DOHH2 (cell line): Measurements from ENCODE around the gene ARID1A.

Experiments
- H3F3A ChIP-seq: fragments of 200-600 bp; sonication (generic), shearing (Covaris generic); 2 replicates; pipeline ENCODE4 v1.6.0; 2016; ENCODE audit warnings: antibody characterized with exemption, mild to moderate bottlenecking; ENCODE audit not compliant: control insufficient read depth, insufficient read depth
- H3K27ac ChIP-seq: fragments of 200-600 bp; sonication (generic); 2 replicates; pipeline ENCODE4 v1.5.1; 2014; ENCODE audit warnings: low read depth, mild to moderate bottlenecking, low read length, moderate library complexity
- H3K27me3 ChIP-seq: fragments of 200-600 bp; sonication (generic); 2 replicates; pipeline ENCODE4 v1.6.1; 2014; ENCODE audit warnings: mild to moderate bottlenecking, low read length, mixed read lengths; ENCODE audit not compliant: control insufficient read depth
- H3K36me3 ChIP-seq: fragments of 200-600 bp; sonication (generic); 2 replicates; pipeline ENCODE4 v1.6.1; 2014; ENCODE audit warnings: mild to moderate bottlenecking, low read length, moderate library complexity, mixed read lengths; ENCODE audit not compliant: control insufficient read depth
- H3K4me1 ChIP-seq: fragments of 200-600 bp; sonication (generic); 2 replicates; pipeline ENCODE4 v1.6.1; 2014; ENCODE audit warnings: mild to moderate bottlenecking, low read length, mixed read lengths; ENCODE audit not compliant: control insufficient read depth
- H3K4me2 ChIP-seq: fragments of 200-600 bp; sonication (generic); 2 replicates; pipeline ENCODE4 v1.6.0; 2014; ENCODE audit warnings: mild to moderate bottlenecking, low read length, moderate library complexity
- H3K4me3 ChIP-seq: fragments of 200-600 bp; sonication (generic); 2 replicates; pipeline ENCODE4 v1.5.1; 2014; ENCODE audit warnings: mild to moderate bottlenecking, low read length, mixed read lengths
- H3K79me2 ChIP-seq: fragments of 200-600 bp; sonication (generic); 2 replicates; pipeline ENCODE4 v1.6.1; 2014; ENCODE audit warnings: mild to moderate bottlenecking, low read length, mixed read lengths; ENCODE audit not compliant: control insufficient read depth
- H3K9me2 ChIP-seq: fragments of 200-600 bp; sonication (generic); replicated peaks from 2 replicates; pipeline ENCODE4 v1.6.1; 2014; ENCODE audit warnings: mild to moderate bottlenecking, low read length, mixed read lengths; ENCODE audit not compliant: control insufficient read depth
- H3K9me3 ChIP-seq: fragments of 200-600 bp; sonication (generic); 2 replicates; pipeline ENCODE4 v1.6.1; 2014; ENCODE audit warnings: antibody characterized with exemption, low read length, mixed read lengths; ENCODE audit not compliant: control insufficient read depth, insufficient read depth
- H4K20me1 ChIP-seq: fragments of 200-600 bp; sonication (generic); 2 replicates; pipeline ENCODE4 v1.6.0; 2014; ENCODE audit warnings: low read depth, mild to moderate bottlenecking, antibody characterized with exemption, low read length, moderate library complexity; ENCODE audit not compliant: control insufficient read depth, insufficient read depth
- EZH2phosphoT487 ChIP-seq: fragments of 200-600 bp; sonication (generic); IDR thresholded peaks from 2 replicates; pipeline ENCODE4 v1.6.1; 2017; ENCODE audit warnings: borderline replicate concordance, mild to moderate bottlenecking, antibody characterized with exemption, low read length, moderate library complexity, mixed read lengths
- TF ChIP-seq, protein P1 (sequence below): fragments of 200-600 bp; sonication (generic); IDR thresholded peaks from one replicate; pipeline ENCODE4 v1.5.1; 2014; ENCODE audit warnings: antibody characterized with exemption, mild to moderate bottlenecking, low read depth, low read length; ENCODE audit not compliant: poor library complexity, severe bottlenecking

Gene ARID1A

DNA sequence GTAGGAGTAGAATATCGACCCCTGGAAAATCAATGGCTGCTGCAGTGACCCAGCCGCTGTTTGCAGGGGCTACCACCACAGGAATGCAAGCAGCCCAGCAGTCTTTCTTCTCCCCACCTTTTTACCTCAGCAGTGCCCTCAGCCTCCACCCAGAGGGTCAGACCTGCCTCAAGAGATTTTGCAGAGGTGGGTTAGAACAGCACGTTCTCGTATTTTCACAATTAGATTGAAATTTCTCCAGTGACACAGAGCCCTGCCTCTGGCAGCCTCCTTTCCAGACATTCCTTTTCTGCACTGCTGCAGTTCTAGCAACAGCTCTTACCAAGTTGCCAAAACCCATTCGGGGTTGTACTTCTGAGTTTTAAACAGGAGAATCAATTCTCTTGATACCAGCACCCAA is 53.6 kb downstream of the ARID1A start:
- Histone ChIP-seq H3K9me3 (no peaks in the 10 kb centered on the region), H3K4me3 (no peak overlapping the region), H3K79me2 (peaks cover 96% of the 10 kb centered on the region), H3K27me3 (no peaks in the 10 kb centered on the region), H3K36me3 (peaks cover 94% of the 10 kb centered on the region), H3K27ac (no peak overlapping the region), H3F3A (peaks cover under 1% of the 10 kb centered on the region; the same call in 1 of the 2 replicates), H3K4me1 (peaks cover 9% of the 10 kb centered on the region), H4K20me1 (no peaks in the 10 kb centered on the region), H3K9me2 (no peaks in the 10 kb centered on the region), H3K4me2 (no peak overlapping the region)
- no peak for TF ChIP-seq EZH2phosphoT487
- TF ChIP-seq, protein P1, sequence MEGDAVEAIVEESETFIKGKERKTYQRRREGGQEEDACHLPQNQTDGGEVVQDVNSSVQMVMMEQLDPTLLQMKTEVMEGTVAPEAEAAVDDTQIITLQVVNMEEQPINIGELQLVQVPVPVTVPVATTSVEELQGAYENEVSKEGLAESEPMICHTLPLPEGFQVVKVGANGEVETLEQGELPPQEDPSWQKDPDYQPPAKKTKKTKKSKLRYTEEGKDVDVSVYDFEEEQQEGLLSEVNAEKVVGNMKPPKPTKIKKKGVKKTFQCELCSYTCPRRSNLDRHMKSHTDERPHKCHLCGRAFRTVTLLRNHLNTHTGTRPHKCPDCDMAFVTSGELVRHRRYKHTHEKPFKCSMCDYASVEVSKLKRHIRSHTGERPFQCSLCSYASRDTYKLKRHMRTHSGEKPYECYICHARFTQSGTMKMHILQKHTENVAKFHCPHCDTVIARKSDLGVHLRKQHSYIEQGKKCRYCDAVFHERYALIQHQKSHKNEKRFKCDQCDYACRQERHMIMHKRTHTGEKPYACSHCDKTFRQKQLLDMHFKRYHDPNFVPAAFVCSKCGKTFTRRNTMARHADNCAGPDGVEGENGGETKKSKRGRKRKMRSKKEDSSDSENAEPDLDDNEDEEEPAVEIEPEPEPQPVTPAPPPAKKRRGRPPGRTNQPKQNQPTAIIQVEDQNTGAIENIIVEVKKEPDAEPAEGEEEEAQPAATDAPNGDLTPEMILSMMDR, result no peak

DNA sequence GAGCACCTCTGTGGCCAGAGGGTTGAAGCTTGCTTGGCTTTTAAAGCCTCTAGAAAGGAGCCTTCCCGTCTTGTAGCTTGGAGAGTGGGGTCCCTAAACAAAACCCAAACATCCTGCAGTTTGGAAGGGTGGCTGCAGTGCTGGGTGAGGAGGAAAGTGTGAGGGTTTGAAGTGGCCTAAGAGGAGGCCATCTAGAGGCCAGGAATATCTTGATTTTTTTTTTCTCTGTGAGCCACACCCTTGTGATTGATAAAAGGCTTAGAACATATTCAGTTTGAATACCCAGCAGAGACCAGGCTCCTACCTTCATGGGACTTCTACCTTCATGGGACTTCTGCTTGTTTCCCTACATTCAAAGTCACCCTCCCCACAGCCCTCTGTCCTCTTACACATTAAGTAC is 54.6 kb downstream of the ARID1A start:
- TF ChIP-seq, protein P1, result no peak
- no peak for TF ChIP-seq EZH2phosphoT487
- Histone ChIP-seq H3K79me2 (peaks cover 96% of the 10 kb centered on the region), H3K4me3 (no peak overlapping the region), H3F3A (no peaks in the 10 kb centered on the region), H3K27ac (no peak overlapping the region), H3K4me2 (no peak overlapping the region), H3K4me1 (no peaks in the 10 kb centered on the region; the same call in 1 of the 2 replicates), H3K27me3 (no peaks in the 10 kb centered on the region), H4K20me1 (no peaks in the 10 kb centered on the region), H3K36me3 (peaks cover 94% of the 10 kb centered on the region), H3K9me3 (no peaks in the 10 kb centered on the region), H3K9me2 (no peaks in the 10 kb centered on the region)

DNA sequence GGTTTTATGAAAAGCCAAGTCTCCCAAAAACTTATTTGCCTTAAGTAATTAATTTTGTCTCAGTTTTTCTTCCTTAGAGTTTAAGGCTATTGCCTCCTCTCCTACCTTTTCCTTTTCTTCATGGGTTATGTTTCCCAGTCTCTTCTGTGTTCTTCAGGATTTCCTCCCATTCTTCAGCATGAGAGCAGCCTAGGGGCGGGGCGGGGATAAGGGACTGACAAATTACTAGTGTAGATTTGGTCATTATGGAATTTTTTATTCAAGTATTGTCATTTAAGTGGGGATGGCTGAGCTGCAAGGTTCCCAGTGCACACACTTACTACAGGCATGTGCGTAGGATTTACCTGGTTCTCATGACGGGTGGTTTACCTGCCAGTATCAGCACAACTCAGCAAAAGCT is 56.7 kb downstream of the ARID1A start:
- no peak overlapping the region for H3K27ac ChIP-seq
- no peaks in the 10 kb centered on the region for H3K27me3 ChIP-seq
- no peak overlapping the region for H3K4me2 ChIP-seq
- H3K36me3 ChIP-seq, result peaks cover 84% of the 10 kb centered on the region
- no peak overlapping the region for H3K4me3 ChIP-seq
- H3K9me3 ChIP-seq, result no peaks in the 10 kb centered on the region
- no peaks in the 10 kb centered on the region for H3F3A ChIP-seq
- no peaks in the 10 kb centered on the region for H3K9me2 ChIP-seq
- no peaks in the 10 kb centered on the region for H4K20me1 ChIP-seq
- H3K4me1 ChIP-seq, result no peaks in the 10 kb centered on the region
- H3K79me2 ChIP-seq, result peaks cover 87% of the 10 kb centered on the region
- TF ChIP-seq, protein P1, result no peak
- no peak for TF ChIP-seq EZH2phosphoT487
